K562 (cell line): ENCODE results near the gene OXSM. TPM values are rescaled to one million over a fixed set of nuclear protein-coding genes. Genes with fewer than 3 reads are reported as not detected.

ENCODE experiments used
- EWSR1 ChIP-seq: fragments of 450-650 bp; IDR thresholded peaks from 2 replicates; pipeline ENCODE4 v1.6.1; 2018; ENCODE audit warnings: borderline replicate concordance, mild to moderate bottlenecking, low read depth, moderate library complexity; ENCODE audit not compliant: partially characterized antibody
- GATAD2B ChIP-seq: fragments of 450-650 bp; IDR thresholded peaks from 2 replicates; pipeline ENCODE4 v1.6.1; 2017; ENCODE audit warnings: mild to moderate bottlenecking, borderline replicate concordance
- KAT2B ChIP-seq: IDR thresholded peaks from one replicate; pipeline ENCODE4 v1.6.1; 2012; ENCODE audit warnings: low read depth, mild to moderate bottlenecking, control low read depth, inconsistent platforms, low read length, moderate library complexity
- KAT7 ChIP-seq: sonication (generic); formaldehyde crosslinking; IDR thresholded peaks from 2 replicates; pipeline ENCODE4 v1.8.0; 2022; ENCODE audit warnings: missing genetic modification reagents, mild to moderate bottlenecking, borderline replicate concordance
- MIER1 ChIP-seq: fragments of 450-650 bp; IDR thresholded peaks from 2 replicates; pipeline ENCODE4 v1.6.1; 2016; ENCODE audit warnings: antibody characterized with exemption, mild to moderate bottlenecking, low read depth
- OTX1 ChIP-seq: fragments of 450-650 bp; formaldehyde crosslinking; IDR thresholded peaks from 2 replicates; pipeline ENCODE4 v1.4.0; 2022; ENCODE audit warnings: mild to moderate bottlenecking
- PHB2 ChIP-seq: fragments of 450-650 bp; IDR thresholded peaks from 2 replicates; pipeline ENCODE4 v1.6.1; 2017; ENCODE audit warnings: low read depth
- SAP30 ChIP-seq: fragments of 200-600 bp; sonication (generic); IDR thresholded peaks from 2 replicates; pipeline ENCODE4 v1.6.1; 2012; ENCODE audit warnings: borderline replicate concordance, low read depth, mild to moderate bottlenecking, moderate library complexity, low read length, control low read depth, inconsistent platforms; ENCODE audit not compliant: insufficient read depth, poor library complexity, severe bottlenecking
- SIX5 ChIP-seq, 2 experiments: IDR thresholded peaks; 2 replicates each; pipeline ENCODE4 v1.6.1; 2011; ENCODE audit warnings: low read length in 2 of 2, borderline replicate concordance in 1 of 2, low read depth in 1 of 2, mild to moderate bottlenecking in 1 of 2, moderate library complexity in 1 of 2; ENCODE audit not compliant: insufficient read depth in 1 of 2
- SMARCA5 ChIP-seq: fragments of 450-650 bp; IDR thresholded peaks from 2 replicates; pipeline ENCODE4 v1.6.1; 2016
- SUPT5H ChIP-seq: fragments of 450-650 bp; IDR thresholded peaks from 2 replicates; pipeline ENCODE4 v1.6.1; 2016
- TCF7L2 ChIP-seq: fragments of 150-350 bp; IDR thresholded peaks from 2 replicates; pipeline ENCODE4 v1.6.1; 2016; ENCODE audit warnings: low read depth, mild to moderate bottlenecking, low read length, moderate library complexity
- ZBTB17 ChIP-seq: fragments of 450-650 bp; formaldehyde crosslinking; IDR thresholded peaks from 2 replicates; pipeline ENCODE4 v1.4.0; 2020; ENCODE audit warnings: mild to moderate bottlenecking
- ZNF232 ChIP-seq: sonication (generic); formaldehyde crosslinking; IDR thresholded peaks from 2 replicates; pipeline ENCODE4 v1.8.0; 2022; ENCODE audit warnings: mild to moderate bottlenecking, missing genetic modification reagents
- ZNF263 ChIP-seq: sonication (generic); formaldehyde crosslinking; IDR thresholded peaks from 2 replicates; pipeline ENCODE4 v1.8.0; 2022; ENCODE audit warnings: mild to moderate bottlenecking, missing genetic modification reagents, borderline replicate concordance
- ZNF274 ChIP-seq: IDR thresholded peaks from 2 replicates; pipeline ENCODE4 v1.6.1; 2011; ENCODE audit warnings: low read depth, mild to moderate bottlenecking, low read length, moderate library complexity, borderline replicate concordance
- polyA plus RNA-seq, 8 experiments: library from polyadenylated mRNA; depleted of rRNA in 4 of 8; stranded (reverse) in 5 of 8; unstranded in 3 of 8; fragments of >200 nt; fragmentation: Nextera tagmentation in 2 of 8; fragmentation: Illumina TruSeq in 1 of 8; extraction: Ambion mirVana in 2 of 8; extraction: Trizol in 1 of 8; gene quantifications; 2 replicates each; pipeline versions ENCODE4 v1.2.1 to v1.2.3, GENCODE V29; 2011 to 2014; ENCODE audit warnings: inconsistent platforms in 1 of 8, missing spikeins in 1 of 8
- total RNA-seq, 7 experiments: library from RNA; depleted of rRNA in 6 of 7; stranded (reverse); fragments of >200 nt in 6 of 7; fragmentation: Illumina TruSeq in 2 of 7; extraction: Trizol in 2 of 7; gene quantifications; 2 replicates each; pipeline versions ENCODE4 v1.2.1 to v1.2.3, GENCODE V29; 2011 to 2021; ENCODE audit warnings: low replicate concordance in 1 of 7
- TF ChIP-seq, protein P1 (sequence below): fragments of 250-450 bp; sonication (Bioruptor Pico); IDR thresholded peaks from 2 replicates; pipeline ENCODE4 v1.8.0; 2022; ENCODE audit warnings: moderate library complexity, mild to moderate bottlenecking, inconsistent platforms
- TF ChIP-seq, protein P2 (sequence below): fragments of 450-650 bp; formaldehyde crosslinking; IDR thresholded peaks from 2 replicates; pipeline ENCODE4 v1.4.0; 2022; ENCODE audit warnings: missing genetic modification characterization
- TF ChIP-seq, protein P3 (sequence below): fragments of 250-450 bp; sonication (Bioruptor Pico); IDR thresholded peaks from 2 replicates; pipeline ENCODE4 v1.8.0; 2022; ENCODE audit warnings: moderate library complexity, mild to moderate bottlenecking, inconsistent platforms
- TF ChIP-seq, protein P4 (sequence below), 3 experiments: fragments of 200-800 bp in 1 of 3; sonication (Bioruptor generic) in 1 of 3; sonication (generic) in 1 of 3; formaldehyde crosslinking in 1 of 3; IDR thresholded peaks; 2 replicates each; pipeline versions ENCODE4 v1.6.1 to v1.8.0; 2016 to 2022; ENCODE audit warnings: mild to moderate bottlenecking in 2 of 3, missing compliant biosample characterization in 2 of 3, missing genetic modification characterization in 2 of 3, missing genetic modification reagents in 1 of 3
- TF ChIP-seq, protein P5 (sequence below): fragments of 450-650 bp; IDR thresholded peaks from 2 replicates; pipeline ENCODE4 v1.6.1; 2016; ENCODE audit warnings: missing biosample characterization, missing genetic modification characterization

Gene OXSM
- total and polyA plus RNA-seq, 9 of the 15 experiments (the other 6 are each of a cell fraction or from before 2014, with no cell fraction given): 24.0 to 107 (median 34.0) TPM

DNA sequence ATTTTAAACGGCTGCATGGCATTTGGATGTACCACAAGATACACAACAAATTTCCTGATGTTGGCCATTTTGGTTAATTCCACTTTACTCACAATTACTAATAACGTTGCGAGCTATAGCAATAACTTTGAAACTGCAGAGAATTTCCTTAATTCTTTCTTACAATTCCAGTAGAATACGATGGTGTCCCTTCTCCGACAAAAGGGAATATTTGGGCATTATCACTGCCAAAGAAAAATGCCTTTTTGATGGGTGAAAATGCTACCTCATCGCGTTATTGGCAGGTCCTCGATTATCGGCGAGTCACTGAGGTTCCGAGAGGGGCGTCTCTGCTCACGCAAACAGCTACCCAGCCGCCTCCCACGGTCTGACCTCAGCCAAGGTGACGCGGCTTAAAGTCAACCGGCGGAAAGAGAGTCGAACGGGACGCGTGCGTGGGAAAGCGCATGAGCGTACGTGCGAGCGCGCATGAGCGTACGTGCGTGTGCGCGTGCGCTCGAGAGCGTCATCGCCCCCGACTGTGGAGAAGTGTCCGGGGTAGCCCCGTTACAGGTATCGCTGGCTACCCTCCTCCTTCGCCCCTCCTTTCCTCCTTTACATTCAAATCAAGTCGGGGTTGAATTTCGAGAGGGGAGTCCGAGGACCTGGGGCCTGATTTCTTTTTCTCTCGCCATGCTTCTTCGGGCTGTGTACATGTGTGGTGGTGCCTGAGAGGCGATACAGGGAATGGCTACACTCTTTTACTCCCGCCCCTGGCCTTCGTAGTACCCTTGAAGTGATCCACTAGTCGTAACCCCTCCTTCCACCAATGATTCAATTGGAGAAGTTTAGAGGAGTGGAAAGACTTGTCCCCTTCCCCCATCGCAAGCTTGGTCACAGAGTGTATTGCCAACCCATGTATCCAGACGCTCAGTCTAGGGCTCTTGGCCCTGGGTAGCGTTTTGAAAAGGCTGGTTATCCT is at the start of gene OXSM (continued):
- TF ChIP-seq, protein P1, sequence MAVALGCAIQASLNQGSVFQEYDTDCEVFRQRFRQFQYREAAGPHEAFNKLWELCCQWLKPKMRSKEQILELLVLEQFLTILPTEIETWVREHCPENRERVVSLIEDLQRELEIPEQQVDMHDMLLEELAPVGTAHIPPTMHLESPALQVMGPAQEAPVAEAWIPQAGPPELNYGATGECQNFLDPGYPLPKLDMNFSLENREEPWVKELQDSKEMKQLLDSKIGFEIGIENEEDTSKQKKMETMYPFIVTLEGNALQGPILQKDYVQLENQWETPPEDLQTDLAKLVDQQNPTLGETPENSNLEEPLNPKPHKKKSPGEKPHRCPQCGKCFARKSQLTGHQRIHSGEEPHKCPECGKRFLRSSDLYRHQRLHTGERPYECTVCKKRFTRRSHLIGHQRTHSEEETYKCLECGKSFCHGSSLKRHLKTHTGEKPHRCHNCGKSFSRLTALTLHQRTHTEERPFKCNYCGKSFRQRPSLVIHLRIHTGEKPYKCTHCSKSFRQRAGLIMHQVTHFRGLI (CRISPR knock-in tag): no peak
- TF ChIP-seq, protein P2, sequence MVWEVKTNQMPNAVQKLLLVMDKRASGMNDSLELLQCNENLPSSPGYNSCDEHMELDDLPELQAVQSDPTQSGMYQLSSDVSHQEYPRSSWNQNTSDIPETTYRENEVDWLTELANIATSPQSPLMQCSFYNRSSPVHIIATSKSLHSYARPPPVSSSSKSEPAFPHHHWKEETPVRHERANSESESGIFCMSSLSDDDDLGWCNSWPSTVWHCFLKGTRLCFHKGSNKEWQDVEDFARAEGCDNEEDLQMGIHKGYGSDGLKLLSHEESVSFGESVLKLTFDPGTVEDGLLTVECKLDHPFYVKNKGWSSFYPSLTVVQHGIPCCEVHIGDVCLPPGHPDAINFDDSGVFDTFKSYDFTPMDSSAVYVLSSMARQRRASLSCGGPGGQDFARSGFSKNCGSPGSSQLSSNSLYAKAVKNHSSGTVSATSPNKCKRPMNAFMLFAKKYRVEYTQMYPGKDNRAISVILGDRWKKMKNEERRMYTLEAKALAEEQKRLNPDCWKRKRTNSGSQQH (CRISPR knock-in tag): 0 out of 2 replicates have a peak, but pooled peaks have one; percentile 6
- peak; percentile 82 for TF ChIP-seq GATAD2B
- TF ChIP-seq, protein P3, sequence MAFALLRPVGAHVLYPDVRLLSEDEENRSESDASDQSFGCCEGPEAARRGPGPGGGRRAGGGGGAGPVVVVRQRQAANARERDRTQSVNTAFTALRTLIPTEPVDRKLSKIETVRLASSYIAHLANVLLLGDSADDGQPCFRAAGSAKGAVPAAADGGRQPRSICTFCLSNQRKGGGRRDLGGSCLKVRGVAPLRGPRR (CRISPR knock-in tag): no peak
- TF ChIP-seq ZNF263 (CRISPR knock-in tag): 0 out of 2 replicates have a peak, but pooled peaks have one; percentile 7
- TF ChIP-seq, protein P4, sequence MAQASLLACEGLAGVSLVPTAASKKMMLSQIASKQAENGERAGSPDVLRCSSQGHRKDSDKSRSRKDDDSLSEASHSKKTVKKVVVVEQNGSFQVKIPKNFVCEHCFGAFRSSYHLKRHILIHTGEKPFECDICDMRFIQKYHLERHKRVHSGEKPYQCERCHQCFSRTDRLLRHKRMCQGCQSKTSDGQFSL (CRISPR knock-in tag; IDR thresholded peaks at IDR 0.05): no peak
- TF ChIP-seq, protein P4 (tag; IDR thresholded peaks at IDR 0.05): no peak
- TF ChIP-seq KAT2B: no peak
- TF ChIP-seq PHB2: no peak
- peak; percentile 30 for TF ChIP-seq SAP30
- 0 out of 2 replicates have a peak, but pooled peaks have one; percentile 67 for TF ChIP-seq ZBTB17 (CRISPR knock-in tag)
- TF ChIP-seq, protein P5, sequence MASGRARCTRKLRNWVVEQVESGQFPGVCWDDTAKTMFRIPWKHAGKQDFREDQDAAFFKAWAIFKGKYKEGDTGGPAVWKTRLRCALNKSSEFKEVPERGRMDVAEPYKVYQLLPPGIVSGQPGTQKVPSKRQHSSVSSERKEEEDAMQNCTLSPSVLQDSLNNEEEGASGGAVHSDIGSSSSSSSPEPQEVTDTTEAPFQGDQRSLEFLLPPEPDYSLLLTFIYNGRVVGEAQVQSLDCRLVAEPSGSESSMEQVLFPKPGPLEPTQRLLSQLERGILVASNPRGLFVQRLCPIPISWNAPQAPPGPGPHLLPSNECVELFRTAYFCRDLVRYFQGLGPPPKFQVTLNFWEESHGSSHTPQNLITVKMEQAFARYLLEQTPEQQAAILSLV (tag): no peak
- TF ChIP-seq KAT7 (CRISPR knock-in tag): no peak; the same call in 1 of the 2 replicates
- TF ChIP-seq SIX5 (IDR thresholded peaks at IDR 0.05; ENCODE audit: borderline replicate concordance in 1 of 2, insufficient read depth in 1 of 2, low read depth in 1 of 2, low read length in 2 of 2): 0 out of 4 replicates have a peak, but pooled peaks of 1 of the 2 experiments have one; percentile 1
- TF ChIP-seq OTX1: 0 out of 2 replicates have a peak, but pooled peaks have one; percentile 10
- no peak for TF ChIP-seq MIER1
- TF ChIP-seq SMARCA5: no peak
- TF ChIP-seq SUPT5H: peak; percentile 94
- TF ChIP-seq EWSR1: no peak
- no peak for TF ChIP-seq ZNF274
- TF ChIP-seq ZNF232 (CRISPR knock-in tag): no peak
- TF ChIP-seq TCF7L2: no peak
